Medulla oblongata (tissue), 1 donor: ENCODE measurements around the gene PPP2R5A.
"Not testable (repeated sequence)": the region's sequence is repeated elsewhere in the genome, so short reads cannot be mapped to it uniquely, and the experiment has no call there.

Experiments
- DNase-seq: peaks from one replicate; pipeline ENCODE4 v3.0.0-alpha.2; 2015; ENCODE audit errors: extremely low spot score

Gene PPP2R5A

DNA sequence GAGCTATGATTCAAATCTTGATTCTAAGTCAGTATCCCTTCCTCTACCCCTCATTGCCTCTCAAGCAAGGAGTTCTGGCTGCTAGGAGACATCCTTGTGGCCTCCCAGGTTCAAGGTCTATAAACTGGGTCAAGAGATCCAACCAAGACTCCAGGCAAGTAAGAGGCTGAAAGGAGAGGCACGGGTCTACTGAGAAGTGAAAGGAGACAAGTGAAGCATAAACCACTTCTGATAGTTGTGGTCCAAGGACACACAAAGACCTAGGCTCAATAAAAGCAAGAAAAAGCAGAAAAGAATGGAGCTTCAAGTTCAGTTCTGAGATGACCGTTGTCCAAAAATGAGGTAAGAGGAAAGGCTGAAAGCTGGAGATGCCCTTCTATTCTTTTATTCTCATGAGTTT lies 17.8 kb upstream of the PPP2R5A start:
- DNase-seq = no peak

DNA sequence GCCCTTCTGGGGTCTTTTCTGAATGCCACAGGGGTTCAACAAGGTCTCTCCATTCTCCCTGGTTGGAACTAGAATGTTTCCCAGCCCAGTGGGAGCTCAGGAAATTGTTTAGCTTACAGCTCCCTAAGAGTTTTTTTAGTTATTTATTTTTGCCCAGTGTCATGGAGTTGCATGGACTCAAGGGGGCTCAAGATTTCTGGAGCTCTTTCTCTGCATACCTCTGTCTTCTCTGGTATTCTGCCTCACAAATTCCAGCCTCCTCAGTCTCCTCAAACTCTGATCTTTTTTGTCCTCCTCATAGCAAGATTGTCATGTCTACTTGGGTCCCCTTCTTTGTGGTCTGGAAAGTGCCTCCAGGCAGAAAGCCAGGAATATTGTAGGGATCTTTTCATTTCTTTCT lies 15.9 kb upstream of the PPP2R5A start:
- no peak for DNase-seq

DNA sequence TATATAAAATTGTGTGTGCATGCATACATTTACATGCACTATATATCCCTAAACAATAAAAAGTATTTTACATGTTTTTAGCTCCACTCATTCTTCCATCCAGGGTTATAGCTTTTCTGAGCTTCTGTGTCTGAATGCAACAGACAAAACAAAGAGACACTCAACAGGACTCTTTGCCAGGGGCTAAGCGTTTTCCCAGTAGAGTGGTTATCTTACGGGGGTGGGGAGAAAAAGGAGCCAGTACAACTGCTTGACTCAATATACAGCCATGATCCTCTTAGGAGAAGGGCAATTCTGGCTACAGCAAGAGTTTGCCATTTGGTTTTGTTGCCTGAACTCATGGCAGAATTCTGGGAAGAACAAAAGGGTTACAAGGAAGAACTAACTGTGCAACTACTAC lies 14.6 kb upstream of the PPP2R5A start:
- DNase-seq = no peak

- no peak for DNase-seq
Observed at GRCh38 chr1:212271234-212271633, 14.0 kb upstream of the PPP2R5A start.

DNA sequence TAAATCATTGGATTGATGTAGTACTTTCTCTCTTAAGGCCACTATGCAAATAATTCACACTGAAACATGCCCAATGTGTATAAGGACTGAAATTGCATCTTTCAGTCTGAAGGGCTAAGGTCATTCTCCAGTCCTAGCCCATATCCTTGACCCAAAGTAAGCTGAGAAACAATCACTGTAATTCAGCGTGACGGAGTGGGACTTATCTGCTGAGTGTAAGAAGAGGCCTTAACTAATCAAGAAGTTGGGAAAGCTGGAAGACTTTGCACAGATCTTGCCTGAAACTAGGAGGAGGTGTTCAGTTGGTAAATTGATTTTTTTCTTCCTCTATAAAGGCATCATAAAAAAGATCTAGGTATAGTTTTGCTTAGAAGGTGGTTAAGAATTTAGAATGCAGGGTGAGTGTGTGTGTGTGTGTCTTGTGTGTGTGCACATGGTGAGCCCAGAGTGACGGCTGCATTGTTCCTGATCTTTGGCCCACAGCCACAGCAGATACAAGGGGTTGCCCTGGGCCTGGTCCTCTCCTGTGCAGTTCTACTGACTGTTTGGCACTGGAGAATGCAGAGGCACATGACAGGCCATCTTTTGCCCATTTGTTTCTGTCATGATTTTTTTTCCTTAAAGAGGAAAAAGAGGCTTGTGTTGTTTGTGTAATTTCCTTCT lies 13.3 kb upstream of the PPP2R5A start:
- peak; percentile 23 for DNase-seq

GRCh38 chr1:212281590-212281989 lies 3.6 kb upstream of the PPP2R5A start:
- no peak for DNase-seq

DNA sequence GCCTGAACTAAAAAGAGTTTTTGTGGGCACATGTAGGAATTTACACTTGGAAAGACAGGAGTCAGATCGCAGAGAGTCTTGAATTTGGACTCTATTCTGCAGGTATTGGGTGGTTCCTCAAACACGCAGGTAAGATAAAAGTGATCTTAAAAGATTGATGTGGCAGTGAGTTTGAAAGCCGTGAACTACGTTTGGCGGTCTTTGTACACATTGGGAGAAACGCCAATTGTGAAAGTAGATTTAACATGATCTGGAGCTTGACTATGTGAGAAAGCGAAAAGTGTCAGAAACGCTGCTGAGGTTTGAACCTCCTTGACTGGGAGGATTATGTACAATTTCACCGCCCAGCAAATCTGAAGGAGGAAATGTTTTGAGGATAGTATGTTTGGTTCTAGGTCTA lies 1.5 kb upstream of the PPP2R5A start:
- no peak for DNase-seq

GRCh38 chr1:212284332-212284743 lies 872 bp upstream of the PPP2R5A start:
- DNase-seq = peak; percentile 26

DNA sequence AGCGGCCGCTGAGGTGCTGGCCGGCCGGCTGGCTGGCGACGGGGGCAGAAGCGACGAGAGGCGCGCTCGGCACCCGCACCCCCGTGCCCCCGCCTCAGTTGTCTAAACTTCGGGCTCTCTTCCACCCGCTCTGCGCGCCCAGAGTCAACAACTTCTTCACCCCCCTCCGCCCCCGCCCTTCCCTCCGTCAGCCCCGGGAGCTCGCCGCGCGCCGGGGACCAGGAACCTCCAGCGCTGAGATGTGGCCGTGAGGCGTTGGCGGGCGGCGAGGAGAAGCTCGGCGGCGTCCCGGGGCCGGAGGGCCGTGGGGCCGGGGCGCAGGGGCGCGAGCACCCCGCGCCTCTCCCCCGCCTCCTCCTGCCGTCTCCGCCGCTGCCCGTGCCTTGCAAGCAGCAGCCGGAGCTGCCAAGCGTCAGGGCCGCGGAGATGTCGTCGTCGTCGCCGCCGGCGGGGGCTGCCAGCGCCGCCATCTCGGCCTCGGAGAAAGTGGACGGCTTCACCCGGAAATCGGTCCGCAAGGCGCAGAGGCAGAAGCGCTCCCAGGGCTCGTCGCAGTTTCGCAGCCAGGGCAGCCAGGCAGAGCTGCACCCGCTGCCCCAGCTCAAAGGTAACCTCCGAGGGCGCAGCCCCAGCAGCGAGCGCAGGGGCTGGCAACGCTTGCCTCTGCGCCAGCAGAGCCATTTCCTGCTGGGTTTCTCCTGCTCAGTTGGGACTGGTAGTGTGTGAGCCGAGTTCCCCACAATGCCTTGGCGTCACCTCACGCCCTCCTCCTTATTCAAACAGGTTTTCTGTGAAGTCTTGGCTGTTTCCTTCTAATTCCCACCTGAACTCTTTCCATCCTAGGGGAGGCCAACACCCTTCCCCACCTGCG lies 710 bp downstream of the PPP2R5A start:
- peak; percentile 59 for DNase-seq

GRCh38 chr1:212286556-212287131 lies 1.4 kb downstream of the PPP2R5A start:
- peak; percentile 62 for DNase-seq

DNA sequence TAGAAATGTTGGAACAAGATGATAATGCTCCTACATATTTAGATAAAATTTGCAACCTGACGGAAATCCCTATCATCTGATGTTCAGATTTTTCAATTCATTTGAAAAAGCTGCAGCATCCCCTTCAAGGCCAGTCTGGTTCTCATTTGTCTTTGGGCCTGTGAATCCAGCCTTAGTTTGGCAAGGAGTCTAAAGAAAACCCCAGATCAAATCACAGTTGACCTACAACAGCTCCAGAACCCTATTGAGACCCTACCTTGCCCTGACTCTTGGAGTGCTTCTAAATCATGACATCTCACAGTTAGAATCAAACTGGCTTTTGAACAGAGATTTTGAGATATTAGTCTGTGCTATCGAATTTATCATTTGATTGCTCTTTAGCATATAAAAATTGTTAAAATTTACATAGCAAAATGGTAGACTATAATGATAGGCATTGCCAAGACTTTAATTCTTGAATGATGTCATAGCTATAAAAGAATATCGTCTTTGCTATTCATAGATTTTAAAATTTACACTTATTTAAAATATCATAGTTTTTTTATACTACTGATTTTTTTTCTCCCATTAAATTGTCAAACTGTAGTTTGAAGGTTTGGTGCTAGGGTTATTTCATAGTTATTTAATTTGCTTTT lies 2.2 kb downstream of the PPP2R5A start:
- DNase-seq = peak; percentile 52

GRCh38 chr1:212287995-212288394 lies 2.8 kb downstream of the PPP2R5A start:
- not testable (repeated sequence) for DNase-seq

DNA sequence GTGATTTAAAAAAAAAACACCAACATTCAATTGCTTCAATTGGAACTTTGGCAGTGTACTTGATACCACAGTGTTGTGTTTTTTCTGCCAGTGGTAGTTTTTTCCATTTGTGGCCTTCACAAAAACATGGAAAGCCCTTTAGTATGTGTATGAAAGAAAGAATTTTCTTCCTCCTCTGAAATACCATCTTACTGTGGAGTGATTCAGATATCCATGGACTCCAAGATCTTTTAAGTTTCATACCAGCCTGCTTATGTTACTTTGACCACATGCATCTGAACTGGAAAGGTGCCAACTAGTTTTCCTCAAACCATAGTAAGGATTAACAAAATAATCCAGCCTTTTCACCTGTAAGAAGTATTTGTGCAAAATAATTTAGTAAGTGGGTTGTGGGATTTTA lies 3.4 kb downstream of the PPP2R5A start:
- peak; percentile 28 for DNase-seq

- no peak for DNase-seq
Observed at GRCh38 chr1:212289262-212290077, 4.3 kb downstream of the PPP2R5A start.

DNA sequence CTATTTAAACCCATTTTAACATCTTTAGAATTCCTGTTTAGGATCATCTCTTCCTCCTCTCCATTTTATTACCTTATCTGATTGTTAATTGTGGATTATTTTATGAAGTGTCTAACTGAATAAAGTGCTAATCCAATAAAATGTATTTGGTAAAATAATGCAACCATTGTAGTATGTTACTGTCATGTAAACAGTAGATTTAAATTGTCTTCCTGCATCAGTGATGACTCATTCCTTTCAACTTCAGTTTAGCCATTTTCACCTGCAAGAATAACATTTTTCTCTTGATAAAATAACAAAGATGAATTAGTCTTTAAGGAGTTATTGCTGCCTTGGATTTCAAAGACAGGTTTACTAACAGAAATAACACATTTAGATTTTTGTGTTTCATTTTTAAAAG lies 5.4 kb downstream of the PPP2R5A start:
- DNase-seq = no peak

DNA sequence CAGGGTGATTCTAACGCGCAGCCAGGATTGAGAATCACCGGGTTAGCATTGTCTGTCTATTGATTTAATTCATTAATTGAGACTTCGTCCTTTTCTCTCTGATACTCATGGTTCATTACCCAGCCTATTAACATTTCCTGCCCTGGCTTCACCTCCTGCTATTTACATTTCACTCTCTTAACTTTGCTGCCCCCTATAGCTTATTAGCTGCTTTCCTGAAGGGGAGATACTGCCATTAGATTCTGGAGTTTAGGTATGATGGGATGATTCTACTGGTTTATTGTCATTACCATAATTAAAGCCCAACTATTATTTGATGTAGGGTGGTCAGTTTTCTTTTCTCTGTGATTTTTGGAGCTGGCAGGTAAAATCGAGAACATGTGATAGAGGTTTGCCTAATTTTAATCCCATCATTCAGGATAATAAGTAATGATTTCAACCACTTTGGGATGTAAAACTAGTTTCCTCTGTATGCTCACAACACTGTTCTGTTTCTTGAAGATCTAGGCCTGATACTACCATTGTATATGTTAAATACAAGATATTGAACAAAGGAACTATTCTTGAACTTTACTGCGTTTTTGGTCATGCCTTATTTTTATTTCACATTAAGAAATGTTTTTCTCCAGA lies 6.4 kb downstream of the PPP2R5A start:
- peak; percentile 58 for DNase-seq

- DNase-seq = no peak
Observed at GRCh38 chr1:212292250-212293105, 7.3 kb downstream of the PPP2R5A start.

GRCh38 chr1:212293579-212293978 lies 8.4 kb downstream of the PPP2R5A start:
- no peak for DNase-seq

DNA sequence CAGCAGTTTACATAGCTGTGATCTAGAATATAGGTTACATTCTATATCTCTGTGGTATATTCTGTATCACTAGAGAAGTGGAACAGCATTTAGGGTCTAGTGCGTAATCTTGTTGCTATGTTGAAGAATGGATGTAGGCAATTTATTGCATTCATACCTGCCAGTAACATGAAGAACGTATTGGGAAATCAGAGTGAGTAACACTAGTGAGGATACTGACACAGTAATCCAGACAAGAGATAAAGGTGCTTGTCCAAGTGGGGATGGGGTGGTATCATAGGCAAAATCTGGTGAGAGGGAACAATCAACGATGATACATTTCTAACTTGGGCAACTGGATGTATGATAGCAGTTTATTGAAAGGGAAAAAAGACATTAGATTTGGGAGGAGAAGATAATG lies 9.8 kb downstream of the PPP2R5A start:
- no peak for DNase-seq

- DNase-seq = no peak
Observed at GRCh38 chr1:212295579-212295978, 10.4 kb downstream of the PPP2R5A start.
